Keratinocyte (primary cell): ENCODE measurements around the gene TCFL5. TPM values are rescaled to one million over a fixed set of nuclear protein-coding genes. Genes with fewer than 3 reads are reported as not detected.

Experiments
- DNase-seq: peaks from one replicate; pipeline ENCODE4 v3.0.0-alpha.2; 2011; ENCODE audit warnings: low read depth, missing footprints, low spot score
- FAIRE-seq: peaks from 2 replicates; lab custom pipeline; 2011; peaks lifted over from hg19 to GRCh38; lab: Jason Lieb, UNC
- H2AFZ ChIP-seq: 2 replicates; pipeline ENCODE4 v1.6.0; 2012; ENCODE audit warnings: low read length, control low read depth, inconsistent platforms; ENCODE audit not compliant: control insufficient read depth
- H3K27ac ChIP-seq: 2 replicates; pipeline ENCODE4 v1.5.1; 2011; ENCODE audit warnings: low read length; ENCODE audit not compliant: control insufficient read depth, insufficient read depth
- H3K27me3 ChIP-seq: 3 replicates; pipeline ENCODE4 v1.6.0; 2011; ENCODE audit warnings: low read length; ENCODE audit not compliant: control insufficient read depth, insufficient read depth; ENCODE audit errors: extremely low read depth
- H3K36me3 ChIP-seq, 2 experiments: 2 replicates in 1 of 2; 3 replicates in 1 of 2; pipeline ENCODE4 v1.5.1; 2011; ENCODE audit warnings: low read length in 2 of 2, mild to moderate bottlenecking in 1 of 2; ENCODE audit not compliant: control insufficient read depth in 2 of 2, insufficient read depth in 2 of 2; ENCODE audit errors: extremely low read depth in 1 of 2
- H3K4me1 ChIP-seq: 3 replicates; pipeline ENCODE4 v1.5.1; 2011; ENCODE audit warnings: low read length; ENCODE audit not compliant: control insufficient read depth, insufficient read depth; ENCODE audit errors: extremely low read depth
- H3K4me2 ChIP-seq: 3 replicates; pipeline ENCODE4 v1.6.0; 2011; ENCODE audit warnings: low read depth, low read length; ENCODE audit not compliant: control insufficient read depth, insufficient read depth; ENCODE audit errors: extremely low read depth
- H3K4me3 ChIP-seq, 3 experiments: fragments of 200-600 bp in 1 of 3; sonication (generic) in 1 of 3; 2 replicates in 2 of 3; 3 replicates in 1 of 3; pipeline ENCODE4 v1.5.1; 2011 to 2016; ENCODE audit warnings: low read length in 3 of 3, mild to moderate bottlenecking in 3 of 3, control low read depth in 2 of 3, inconsistent platforms in 1 of 3, low read depth in 1 of 3, mixed read lengths in 1 of 3, mixed run types in 1 of 3, moderate library complexity in 1 of 3; ENCODE audit not compliant: control insufficient read depth in 2 of 3, insufficient read depth in 2 of 3; ENCODE audit errors: extremely low read depth in 1 of 3
- H3K79me2 ChIP-seq: 2 replicates; pipeline ENCODE4 v1.6.0; 2012; ENCODE audit warnings: low read length; ENCODE audit not compliant: control insufficient read depth, insufficient read depth
- H3K9ac ChIP-seq: 3 replicates; pipeline ENCODE4 v1.6.0; 2011; ENCODE audit warnings: low read length; ENCODE audit not compliant: control insufficient read depth, insufficient read depth; ENCODE audit errors: extremely low read depth
- H3K9me1 ChIP-seq: 3 replicates; pipeline ENCODE4 v1.6.0; 2011; ENCODE audit warnings: low read length; ENCODE audit not compliant: control insufficient read depth, insufficient read depth; ENCODE audit errors: extremely low read depth
- H3K9me3 ChIP-seq: 2 replicates; pipeline ENCODE4 v1.5.1; 2012; ENCODE audit warnings: low read depth, low read length; ENCODE audit not compliant: control insufficient read depth
- H4K20me1 ChIP-seq: 3 replicates; pipeline ENCODE4 v1.6.0; 2011; ENCODE audit warnings: low read length; ENCODE audit not compliant: control insufficient read depth, insufficient read depth; ENCODE audit errors: extremely low read depth
- EZH2 ChIP-seq: IDR thresholded peaks from one replicate; pipeline ENCODE4 v1.6.1; 2012; ENCODE audit warnings: inconsistent platforms, mild to moderate bottlenecking, low read length, moderate library complexity
- dilution Hi-C: fragments of 300-500 bp; cut with MboI; formaldehyde crosslinking; loops from one replicate; pipeline ENCODE4 v1.7.0; 2020; ENCODE audit warnings: low sequenced_read_pairs; ENCODE audit not compliant: extremely low pct_ligation_motif_present
- polyA plus RNA-seq, 5 experiments: library from polyadenylated mRNA; depleted of rRNA in 3 of 5; stranded (reverse) in 3 of 5; stranded (forward) in 1 of 5; unstranded in 1 of 5; fragments of >200 nt; gene quantifications; 1 replicate in 1 of 5; 2 replicates in 3 of 5; 3 replicates in 1 of 5; pipeline versions ENCODE4 v1.2.1 to v1.2.3, GENCODE V29; 2011 to 2012; ENCODE audit warnings: missing spikeins in 2 of 5, low read depth in 1 of 5, low replicate concordance in 1 of 5
- TF ChIP-seq, protein P1 (sequence below), 3 experiments: IDR thresholded peaks in 1 of 3; conservative IDR thresholded peaks in 1 of 3; optimal IDR thresholded peaks in 1 of 3; 2 replicates in 2 of 3; 3 replicates in 1 of 3; pipeline versions ENCODE3 to v1.5.1; 2011; ENCODE audit warnings: low read length in 3 of 3, mild to moderate bottlenecking in 3 of 3, moderate library complexity in 2 of 3, control low read depth in 1 of 3, inconsistent platforms in 1 of 3; ENCODE audit not compliant: insufficient read depth in 2 of 3; ENCODE audit errors: extremely low read depth in 1 of 3

TCFL5 gene
- polyA plus RNA-seq, 1 donor (not counting 4 experiments of a cell fraction or from before 2014, with no cell fraction given) = 14.6 TPM

GRCh38 chr20:62839816-62840215 is 21.8 kb downstream of the TCFL5 start:
- Histone ChIP-seq H3K4me1 (peaks cover 22% of the 10 kb centered on the region), H4K20me1 (no peaks in the 10 kb centered on the region), H3K4me3 (no peak overlapping the region), H3K79me2 (no peaks in the 10 kb centered on the region), H2AFZ (no peak overlapping the region), H3K36me3 (peaks cover 0 to 2% of the 10 kb centered on the region in 2 experiments), H3K9ac (no peak overlapping the region), H3K27me3 (no peaks in the 10 kb centered on the region), H3K27ac (no peak overlapping the region), H3K4me2 (no peak overlapping the region), H3K9me1 (no peaks in the 10 kb centered on the region), H3K9me3 (no peaks in the 10 kb centered on the region)
- dilution Hi-C loops = no loop called here
- no peak for TF ChIP-seq EZH2
- TF ChIP-seq, protein P1, sequence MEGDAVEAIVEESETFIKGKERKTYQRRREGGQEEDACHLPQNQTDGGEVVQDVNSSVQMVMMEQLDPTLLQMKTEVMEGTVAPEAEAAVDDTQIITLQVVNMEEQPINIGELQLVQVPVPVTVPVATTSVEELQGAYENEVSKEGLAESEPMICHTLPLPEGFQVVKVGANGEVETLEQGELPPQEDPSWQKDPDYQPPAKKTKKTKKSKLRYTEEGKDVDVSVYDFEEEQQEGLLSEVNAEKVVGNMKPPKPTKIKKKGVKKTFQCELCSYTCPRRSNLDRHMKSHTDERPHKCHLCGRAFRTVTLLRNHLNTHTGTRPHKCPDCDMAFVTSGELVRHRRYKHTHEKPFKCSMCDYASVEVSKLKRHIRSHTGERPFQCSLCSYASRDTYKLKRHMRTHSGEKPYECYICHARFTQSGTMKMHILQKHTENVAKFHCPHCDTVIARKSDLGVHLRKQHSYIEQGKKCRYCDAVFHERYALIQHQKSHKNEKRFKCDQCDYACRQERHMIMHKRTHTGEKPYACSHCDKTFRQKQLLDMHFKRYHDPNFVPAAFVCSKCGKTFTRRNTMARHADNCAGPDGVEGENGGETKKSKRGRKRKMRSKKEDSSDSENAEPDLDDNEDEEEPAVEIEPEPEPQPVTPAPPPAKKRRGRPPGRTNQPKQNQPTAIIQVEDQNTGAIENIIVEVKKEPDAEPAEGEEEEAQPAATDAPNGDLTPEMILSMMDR (optimal IDR thresholded peaks at IDR 0.05 in 1 of 3, IDR thresholded peaks at IDR 0.05 in 1 of 3, conservative IDR thresholded peaks at IDR 0.05 in 1 of 3; ENCODE audit: extremely low read depth in 1 of 3, insufficient read depth in 2 of 3, low read length in 3 of 3) = no peak
- DNase-seq = no peak
- FAIRE-seq = no peak

DNA sequence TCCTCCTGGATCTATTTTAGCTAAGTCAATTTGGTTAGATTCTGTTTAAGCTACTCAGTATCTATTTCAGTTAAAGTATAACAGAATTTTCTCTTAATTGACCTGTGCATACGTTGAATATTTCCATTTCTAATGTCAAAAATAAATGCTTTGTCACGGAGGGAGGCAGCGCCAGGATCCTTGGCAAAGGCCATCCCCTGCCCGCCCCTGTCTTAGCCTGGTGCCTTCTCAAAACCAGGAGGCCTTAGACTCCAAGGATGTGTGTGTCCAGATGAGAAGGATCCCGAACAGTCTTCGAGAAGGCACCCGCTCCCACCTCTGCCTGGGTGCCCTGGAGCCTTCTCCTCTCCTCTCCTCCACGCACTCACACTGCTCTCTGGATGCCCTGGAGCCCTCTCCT is 22.4 kb downstream of the TCFL5 start:
- no peak for DNase-seq
- FAIRE-seq = no peak
- Histone ChIP-seq H3K9me3 (no peaks in the 10 kb centered on the region), H4K20me1 (no peaks in the 10 kb centered on the region), H3K4me2 (no peak overlapping the region), H3K36me3 (peaks cover 0 to 2% of the 10 kb centered on the region in 2 experiments), H2AFZ (no peak overlapping the region), H3K79me2 (no peaks in the 10 kb centered on the region), H3K9ac (no peak overlapping the region), H3K4me1 (peaks cover 22% of the 10 kb centered on the region), H3K27me3 (no peaks in the 10 kb centered on the region), H3K27ac (no peak overlapping the region), H3K4me3 (no peak overlapping the region), H3K9me1 (no peaks in the 10 kb centered on the region)
- dilution Hi-C loops = no loop called here
- no peak for TF ChIP-seq EZH2
- TF ChIP-seq, protein P1 (optimal IDR thresholded peaks at IDR 0.05 in 1 of 3, IDR thresholded peaks at IDR 0.05 in 1 of 3, conservative IDR thresholded peaks at IDR 0.05 in 1 of 3; ENCODE audit: extremely low read depth in 1 of 3, insufficient read depth in 2 of 3, low read length in 3 of 3) = no peak
